Neural cell (in vitro differentiated cells): ENCODE results near the gene CNTNAP1. TPM values are rescaled to one million over a fixed set of nuclear protein-coding genes. Genes with fewer than 3 reads are reported as not detected.

ENCODE experiments used
- H2AFZ ChIP-seq: fragments of 200-600, 300-800 bp; sonication (generic), shearing (Covaris generic); 2 replicates; pipeline ENCODE4 v1.6.0; 2014; ENCODE audit warnings: low read depth, mild to moderate bottlenecking, antibody characterized with exemption, low read length, moderate library complexity
- H3F3A ChIP-seq: fragments of 200-600 bp; shearing (Covaris generic); 2 replicates; pipeline ENCODE4 v1.6.1; 2016; ENCODE audit warnings: mild to moderate bottlenecking, moderate library complexity, mixed read lengths, antibody characterized with exemption, low read length; ENCODE audit not compliant: insufficient read depth, poor library complexity, severe bottlenecking
- H3K27ac ChIP-seq: fragments of 200-600, 300-800 bp; sonication (generic), shearing (Covaris generic); 2 replicates; pipeline ENCODE4 v1.5.1; 2014; ENCODE audit warnings: mild to moderate bottlenecking, low read length, moderate library complexity
- H3K27me3 ChIP-seq: fragments of 300-800, 200-600 bp; sonication (generic), shearing (Covaris generic); 2 replicates; pipeline ENCODE4 v1.6.0; 2014; ENCODE audit warnings: mild to moderate bottlenecking, low read depth, low read length, moderate library complexity; ENCODE audit not compliant: insufficient read depth
- H3K36me3 ChIP-seq: fragments of 300-800, 200-600 bp; sonication (generic), shearing (Covaris generic); 2 replicates; pipeline ENCODE4 v1.5.1; 2014; ENCODE audit warnings: mild to moderate bottlenecking, antibody characterized with exemption, low read length, moderate library complexity; ENCODE audit not compliant: insufficient read depth
- H3K4me2 ChIP-seq: fragments of 300-800, 200-600 bp; sonication (generic), shearing (Covaris generic); 2 replicates; pipeline ENCODE4 v1.6.0; 2014; ENCODE audit warnings: mild to moderate bottlenecking, low read length
- H3K4me3 ChIP-seq: fragments of 300-800, 200-600 bp; sonication (generic), shearing (Covaris generic); 2 replicates; pipeline ENCODE4 v1.5.1; 2014; ENCODE audit warnings: mild to moderate bottlenecking, low read length, moderate library complexity
- H3K79me2 ChIP-seq: fragments of 200-600 bp; shearing (Covaris generic); replicated peaks from 2 replicates; pipeline ENCODE4 v1.6.0; 2014; ENCODE audit warnings: mild to moderate bottlenecking, low read length, moderate library complexity; ENCODE audit not compliant: insufficient read depth
- H3K9ac ChIP-seq: fragments of 300-800, 200-600 bp; sonication (generic), shearing (Covaris generic); 2 replicates; pipeline ENCODE4 v1.6.1; 2016; ENCODE audit warnings: mild to moderate bottlenecking, low read length, mixed read lengths
- H3K9me2 ChIP-seq: fragments of 200-600 bp; shearing (Covaris generic); 2 replicates; pipeline ENCODE4 v1.6.1; 2016; ENCODE audit warnings: mild to moderate bottlenecking, low read length, mixed read lengths; ENCODE audit not compliant: insufficient read depth
- H3K9me3 ChIP-seq: fragments of 200-600, 300-800 bp; sonication (generic), shearing (Covaris generic); 2 replicates; pipeline ENCODE4 v1.6.1; 2016; ENCODE audit warnings: mild to moderate bottlenecking, mixed run types, low read length, moderate library complexity, mixed read lengths
- H4K20me1 ChIP-seq: fragments of 200-600 bp; shearing (Covaris generic); 2 replicates; pipeline ENCODE4 v1.6.1; 2016; ENCODE audit warnings: mild to moderate bottlenecking, mixed run types; ENCODE audit not compliant: insufficient read depth
- EP300 ChIP-seq: fragments of 450-650 bp; conservative IDR thresholded peaks from 2 replicates; pipeline ENCODE4 v1.6.1; 2014; ENCODE audit warnings: antibody characterized with exemption, mild to moderate bottlenecking, moderate library complexity; ENCODE audit not compliant: poor library complexity, severe bottlenecking
- EZH2 ChIP-seq: fragments of 200-600, 300-800 bp; shearing (Covaris generic), sonication (generic); IDR thresholded peaks from 2 replicates; pipeline ENCODE4 v1.6.1; 2014; ENCODE audit warnings: antibody characterized with exemption, low read length, borderline replicate concordance, mild to moderate bottlenecking; ENCODE audit not compliant: insufficient read depth, poor library complexity, severe bottlenecking
- MXI1 ChIP-seq: fragments of 450-650 bp; conservative IDR thresholded peaks from 2 replicates; pipeline ENCODE4 v1.6.1; 2014; ENCODE audit warnings: antibody characterized with exemption, mild to moderate bottlenecking; ENCODE audit not compliant: poor library complexity, severe bottlenecking
- POLR2AphosphoS5 ChIP-seq: IDR thresholded peaks from 2 replicates; pipeline ENCODE4 v1.6.1; 2012
- RAD21 ChIP-seq: fragments of 450-650 bp; conservative IDR thresholded peaks from 2 replicates; pipeline ENCODE4 v1.6.1; 2014; ENCODE audit warnings: antibody characterized with exemption, mild to moderate bottlenecking, moderate library complexity
- SMC3 ChIP-seq: fragments of 450-650 bp; conservative IDR thresholded peaks from 2 replicates; pipeline ENCODE4 v1.6.1; 2014; ENCODE audit warnings: antibody characterized with exemption, mild to moderate bottlenecking, moderate library complexity; ENCODE audit not compliant: poor library complexity
- TAF1 ChIP-seq: IDR thresholded peaks from 2 replicates; pipeline ENCODE4 v1.6.1; 2012; ENCODE audit warnings: low read depth
- polyA plus RNA-seq: library from polyadenylated mRNA; depleted of rRNA; stranded (reverse); fragments of >200 nt; gene quantifications from 2 replicates; pipeline ENCODE4 v1.2.3, GENCODE V29; 2014
- TF ChIP-seq, protein P1 (sequence below): fragments of 450-650 bp; IDR thresholded peaks from 2 replicates; pipeline ENCODE4 v1.5.1; 2014; ENCODE audit warnings: antibody characterized with exemption, mild to moderate bottlenecking, moderate library complexity; ENCODE audit not compliant: poor library complexity, severe bottlenecking
- TF ChIP-seq, protein P2 (sequence below): IDR thresholded peaks from 2 replicates; pipeline ENCODE4 v1.6.1; 2012; ENCODE audit warnings: borderline replicate concordance

Gene CNTNAP1
- polyA plus RNA-seq, 1 donor from 2014 or later, result 21.9 TPM

DNA sequence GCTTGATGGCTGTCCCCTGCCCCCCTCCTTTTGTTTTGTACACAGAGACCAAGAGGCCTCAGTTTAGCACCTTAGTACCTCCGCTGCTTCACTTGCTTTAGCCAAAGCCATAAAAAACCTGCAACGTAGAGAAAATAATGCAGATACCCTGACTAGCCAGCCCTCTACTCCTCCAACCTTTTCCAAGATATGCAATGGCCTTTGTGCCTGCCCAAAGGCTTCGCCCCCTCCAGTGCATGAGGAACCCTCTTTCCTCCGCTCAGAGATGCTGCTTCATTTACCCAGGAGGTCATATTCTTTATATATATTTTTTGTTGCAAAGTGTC lies 17.0 kb downstream of the CNTNAP1 start:
- peaks cover 5% of the 10 kb centered on the region for H3K36me3 ChIP-seq
- H3F3A ChIP-seq, result no peaks in the 10 kb centered on the region
- no peak overlapping the region for H3K4me2 ChIP-seq
- no peaks in the 10 kb centered on the region for H3K27me3 ChIP-seq
- H3K9ac ChIP-seq, result no peak overlapping the region
- H3K9me3 ChIP-seq, result no peaks in the 10 kb centered on the region
- H3K79me2 ChIP-seq, result no peaks in the 10 kb centered on the region
- H3K4me3 ChIP-seq, result no peak overlapping the region
- H3K27ac ChIP-seq, result no peak overlapping the region
- no peaks in the 10 kb centered on the region for H3K9me2 ChIP-seq
- TF ChIP-seq RAD21 (no peak), SMC3 (no peak), TAF1 (no peak), EP300 (no peak), MXI1 (no peak), EZH2 (no peak), POLR2AphosphoS5 (no peak)
- TF ChIP-seq, protein P1, sequence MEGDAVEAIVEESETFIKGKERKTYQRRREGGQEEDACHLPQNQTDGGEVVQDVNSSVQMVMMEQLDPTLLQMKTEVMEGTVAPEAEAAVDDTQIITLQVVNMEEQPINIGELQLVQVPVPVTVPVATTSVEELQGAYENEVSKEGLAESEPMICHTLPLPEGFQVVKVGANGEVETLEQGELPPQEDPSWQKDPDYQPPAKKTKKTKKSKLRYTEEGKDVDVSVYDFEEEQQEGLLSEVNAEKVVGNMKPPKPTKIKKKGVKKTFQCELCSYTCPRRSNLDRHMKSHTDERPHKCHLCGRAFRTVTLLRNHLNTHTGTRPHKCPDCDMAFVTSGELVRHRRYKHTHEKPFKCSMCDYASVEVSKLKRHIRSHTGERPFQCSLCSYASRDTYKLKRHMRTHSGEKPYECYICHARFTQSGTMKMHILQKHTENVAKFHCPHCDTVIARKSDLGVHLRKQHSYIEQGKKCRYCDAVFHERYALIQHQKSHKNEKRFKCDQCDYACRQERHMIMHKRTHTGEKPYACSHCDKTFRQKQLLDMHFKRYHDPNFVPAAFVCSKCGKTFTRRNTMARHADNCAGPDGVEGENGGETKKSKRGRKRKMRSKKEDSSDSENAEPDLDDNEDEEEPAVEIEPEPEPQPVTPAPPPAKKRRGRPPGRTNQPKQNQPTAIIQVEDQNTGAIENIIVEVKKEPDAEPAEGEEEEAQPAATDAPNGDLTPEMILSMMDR, result no peak
- TF ChIP-seq, protein P2, sequence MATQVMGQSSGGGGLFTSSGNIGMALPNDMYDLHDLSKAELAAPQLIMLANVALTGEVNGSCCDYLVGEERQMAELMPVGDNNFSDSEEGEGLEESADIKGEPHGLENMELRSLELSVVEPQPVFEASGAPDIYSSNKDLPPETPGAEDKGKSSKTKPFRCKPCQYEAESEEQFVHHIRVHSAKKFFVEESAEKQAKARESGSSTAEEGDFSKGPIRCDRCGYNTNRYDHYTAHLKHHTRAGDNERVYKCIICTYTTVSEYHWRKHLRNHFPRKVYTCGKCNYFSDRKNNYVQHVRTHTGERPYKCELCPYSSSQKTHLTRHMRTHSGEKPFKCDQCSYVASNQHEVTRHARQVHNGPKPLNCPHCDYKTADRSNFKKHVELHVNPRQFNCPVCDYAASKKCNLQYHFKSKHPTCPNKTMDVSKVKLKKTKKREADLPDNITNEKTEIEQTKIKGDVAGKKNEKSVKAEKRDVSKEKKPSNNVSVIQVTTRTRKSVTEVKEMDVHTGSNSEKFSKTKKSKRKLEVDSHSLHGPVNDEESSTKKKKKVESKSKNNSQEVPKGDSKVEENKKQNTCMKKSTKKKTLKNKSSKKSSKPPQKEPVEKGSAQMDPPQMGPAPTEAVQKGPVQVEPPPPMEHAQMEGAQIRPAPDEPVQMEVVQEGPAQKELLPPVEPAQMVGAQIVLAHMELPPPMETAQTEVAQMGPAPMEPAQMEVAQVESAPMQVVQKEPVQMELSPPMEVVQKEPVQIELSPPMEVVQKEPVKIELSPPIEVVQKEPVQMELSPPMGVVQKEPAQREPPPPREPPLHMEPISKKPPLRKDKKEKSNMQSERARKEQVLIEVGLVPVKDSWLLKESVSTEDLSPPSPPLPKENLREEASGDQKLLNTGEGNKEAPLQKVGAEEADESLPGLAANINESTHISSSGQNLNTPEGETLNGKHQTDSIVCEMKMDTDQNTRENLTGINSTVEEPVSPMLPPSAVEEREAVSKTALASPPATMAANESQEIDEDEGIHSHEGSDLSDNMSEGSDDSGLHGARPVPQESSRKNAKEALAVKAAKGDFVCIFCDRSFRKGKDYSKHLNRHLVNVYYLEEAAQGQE, result no peak
- H4K20me1 ChIP-seq, result no peaks in the 10 kb centered on the region
- no peak overlapping the region for H2AFZ ChIP-seq

DNA sequence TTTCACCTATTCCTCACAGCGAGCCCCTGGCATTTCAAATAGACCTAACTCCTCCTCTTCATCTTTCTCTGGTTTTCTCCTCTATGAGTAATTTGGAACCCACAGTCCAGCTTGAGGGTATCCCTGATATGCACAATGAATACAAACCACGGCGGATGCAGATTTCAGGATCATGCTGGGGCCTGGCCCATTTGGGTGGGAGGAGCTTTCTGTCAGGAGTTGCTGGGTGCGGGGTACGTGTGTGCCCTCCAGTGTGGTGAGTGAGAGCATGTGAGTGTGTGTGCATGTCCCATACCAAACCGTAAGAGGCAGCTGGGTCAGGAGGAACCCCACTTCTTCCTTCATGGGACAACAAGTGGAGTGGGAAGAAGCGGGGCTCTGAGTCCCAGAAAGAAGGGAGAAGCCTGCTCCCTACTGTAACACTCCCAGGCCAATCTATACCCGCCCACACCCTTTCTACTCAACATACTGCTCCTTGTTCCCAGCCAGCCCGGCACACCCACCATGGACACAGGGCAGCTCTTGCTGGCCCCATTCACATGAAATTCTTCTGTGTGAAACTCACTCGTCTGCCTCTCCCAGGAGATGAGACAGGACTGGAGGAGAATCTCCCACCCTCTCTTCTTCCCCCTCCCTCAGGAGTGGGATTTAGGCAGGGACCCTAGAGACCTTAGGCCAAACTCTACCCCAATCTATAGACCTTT lies 18.4 kb downstream of the CNTNAP1 start:
- Histone ChIP-seq H3K9ac (no peak overlapping the region), H3K4me2 (no peak overlapping the region)

More for the DNA sequence above, 18.4 kb downstream of the CNTNAP1 start:
- Histone ChIP-seq H3K27me3 (no peaks in the 10 kb centered on the region), H2AFZ (no peak overlapping the region), H3K9me2 (no peaks in the 10 kb centered on the region), H3K79me2 (no peaks in the 10 kb centered on the region), H3K36me3 (peaks cover 5% of the 10 kb centered on the region), H4K20me1 (no peaks in the 10 kb centered on the region), H3K4me3 (no peak overlapping the region), H3F3A (no peaks in the 10 kb centered on the region), H3K27ac (no peak overlapping the region), H3K9me3 (no peaks in the 10 kb centered on the region)
- TF ChIP-seq EZH2 (no peak), TAF1 (no peak), SMC3 (no peak), MXI1 (no peak), EP300 (no peak), RAD21 (no peak), POLR2AphosphoS5 (no peak)
- TF ChIP-seq, protein P1, result no peak
- TF ChIP-seq, protein P2, result no peak
